Parathyroid adenoma (tissue), 2 donors: ENCODE measurements around the gene ST3GAL4.

Source experiments
- H2AFZ ChIP-seq: fragments of 300-600 bp; sonication (generic); one replicate; pipeline ENCODE4 v1.7.0; 2017; ENCODE audit warnings: antibody characterized with exemption, mild to moderate bottlenecking
- H3K27ac ChIP-seq: fragments of 300-600 bp; sonication (generic); one replicate; pipeline ENCODE4 v1.7.0; 2017
- H3K27me3 ChIP-seq: fragments of 300-600 bp; sonication (generic); one replicate; pipeline ENCODE4 v1.7.0; 2017; ENCODE audit warnings: low read length; ENCODE audit not compliant: control insufficient read depth, insufficient read depth
- H3K36me3 ChIP-seq: fragments of 300-600 bp; sonication (generic); one replicate; pipeline ENCODE4 v1.7.0; 2017; ENCODE audit warnings: low read length; ENCODE audit not compliant: control insufficient read depth, insufficient read depth
- H3K4me1 ChIP-seq: fragments of 300-600 bp; sonication (generic); one replicate; pipeline ENCODE4 v1.7.0; 2017; ENCODE audit warnings: control low read depth
- H3K4me2 ChIP-seq: fragments of 300-600 bp; sonication (generic); one replicate; pipeline ENCODE4 v1.7.0; 2017; ENCODE audit warnings: low read length
- H3K4me3 ChIP-seq: fragments of 300-600 bp; sonication (generic); one replicate; pipeline ENCODE4 v1.7.0; 2017; ENCODE audit warnings: low read depth, low read length
- H3K79me2 ChIP-seq: fragments of 300-600 bp; sonication (generic); one replicate; pipeline ENCODE4 v1.7.0; 2017; ENCODE audit warnings: control low read depth
- H3K9ac ChIP-seq: fragments of 300-600 bp; sonication (generic); one replicate; pipeline ENCODE4 v1.7.0; 2017; ENCODE audit warnings: mild to moderate bottlenecking
- H3K9me3 ChIP-seq: fragments of 300-600 bp; sonication (generic); one replicate; pipeline ENCODE4 v1.7.0; 2017; ENCODE audit warnings: low read length; ENCODE audit not compliant: control insufficient read depth
- TF ChIP-seq, protein P1 (sequence below): fragments of 300-600 bp; sonication (generic); IDR thresholded peaks from one replicate; pipeline ENCODE4 v1.7.0; 2017; ENCODE audit warnings: antibody characterized with exemption, mild to moderate bottlenecking
- donor health status: primary hyperparathyroidism.

The ST3GAL4 gene

DNA sequence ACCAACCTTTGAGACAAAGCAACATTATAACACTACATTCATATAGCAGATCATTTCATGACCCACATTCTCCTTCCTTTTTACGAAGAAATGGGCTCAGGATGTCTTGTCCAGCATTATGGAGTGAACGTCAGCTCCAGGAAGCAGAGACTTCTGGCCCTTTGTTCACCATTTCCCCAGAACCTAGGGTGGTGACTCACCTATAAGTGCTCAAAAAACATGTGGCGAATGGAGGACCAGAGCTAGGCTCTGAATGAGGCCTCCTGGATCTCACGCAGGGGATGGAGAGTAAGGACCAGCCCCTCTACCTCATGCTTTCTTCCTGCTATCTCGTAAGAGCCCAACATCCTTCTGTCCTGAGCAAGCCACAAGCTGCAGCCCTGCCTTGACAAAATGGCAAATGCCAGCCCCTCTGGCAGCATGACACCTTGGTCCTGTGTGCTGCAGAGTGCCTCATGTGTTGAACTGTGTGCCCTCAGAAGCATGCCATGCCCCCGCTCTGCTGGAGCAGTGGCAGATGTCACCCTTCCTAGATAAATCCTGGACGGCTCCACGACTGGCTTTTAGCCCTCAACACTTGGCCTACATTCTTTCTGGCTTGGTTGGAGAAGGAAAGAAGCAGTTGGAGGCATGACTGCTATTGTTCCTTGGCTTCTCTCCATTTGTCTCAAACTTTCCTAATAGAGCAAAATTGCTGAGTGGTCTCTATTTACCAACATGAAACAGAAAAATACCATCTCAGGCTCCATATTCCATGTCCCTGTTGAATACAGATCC lies 6.5 kb upstream of the ST3GAL4 start:
- Histone ChIP-seq H3K4me2 (no peak overlapping the region), H3K27ac (no peak overlapping the region), H3K4me1 (no peaks in the 10 kb centered on the region), H3K9me3 (no peaks in the 10 kb centered on the region), H3K79me2 (no peaks in the 10 kb centered on the region), H3K4me3 (no peak overlapping the region), H3K9ac (no peak overlapping the region), H3K27me3 (no peaks in the 10 kb centered on the region), H2AFZ (no peak overlapping the region), H3K36me3 (no peaks in the 10 kb centered on the region)
- TF ChIP-seq, protein P1, sequence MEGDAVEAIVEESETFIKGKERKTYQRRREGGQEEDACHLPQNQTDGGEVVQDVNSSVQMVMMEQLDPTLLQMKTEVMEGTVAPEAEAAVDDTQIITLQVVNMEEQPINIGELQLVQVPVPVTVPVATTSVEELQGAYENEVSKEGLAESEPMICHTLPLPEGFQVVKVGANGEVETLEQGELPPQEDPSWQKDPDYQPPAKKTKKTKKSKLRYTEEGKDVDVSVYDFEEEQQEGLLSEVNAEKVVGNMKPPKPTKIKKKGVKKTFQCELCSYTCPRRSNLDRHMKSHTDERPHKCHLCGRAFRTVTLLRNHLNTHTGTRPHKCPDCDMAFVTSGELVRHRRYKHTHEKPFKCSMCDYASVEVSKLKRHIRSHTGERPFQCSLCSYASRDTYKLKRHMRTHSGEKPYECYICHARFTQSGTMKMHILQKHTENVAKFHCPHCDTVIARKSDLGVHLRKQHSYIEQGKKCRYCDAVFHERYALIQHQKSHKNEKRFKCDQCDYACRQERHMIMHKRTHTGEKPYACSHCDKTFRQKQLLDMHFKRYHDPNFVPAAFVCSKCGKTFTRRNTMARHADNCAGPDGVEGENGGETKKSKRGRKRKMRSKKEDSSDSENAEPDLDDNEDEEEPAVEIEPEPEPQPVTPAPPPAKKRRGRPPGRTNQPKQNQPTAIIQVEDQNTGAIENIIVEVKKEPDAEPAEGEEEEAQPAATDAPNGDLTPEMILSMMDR = no peak

DNA sequence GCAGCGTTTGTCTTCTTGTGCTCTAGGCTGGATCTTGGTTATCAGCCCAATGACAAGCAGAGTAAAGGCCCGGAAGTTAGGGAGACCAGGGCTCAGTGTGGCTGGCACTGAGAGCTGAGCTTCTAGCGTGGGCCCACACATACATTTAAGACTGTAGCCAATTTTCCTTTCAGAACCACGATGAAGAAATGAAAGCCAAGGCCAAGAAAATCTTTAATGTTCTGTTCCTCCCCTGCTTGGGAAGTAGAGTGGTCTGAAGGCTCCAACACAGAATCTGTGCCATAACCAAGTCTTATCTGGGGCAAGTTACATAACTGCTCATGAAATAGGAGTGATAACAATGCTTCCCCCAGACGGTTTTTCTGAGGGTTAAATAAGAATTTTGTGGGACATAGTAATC lies 4.7 kb upstream of the ST3GAL4 start:
- Histone ChIP-seq H3K9me3 (no peaks in the 10 kb centered on the region), H3K79me2 (no peaks in the 10 kb centered on the region), H3K4me2 (no peak overlapping the region), H3K36me3 (no peaks in the 10 kb centered on the region), H3K27me3 (no peaks in the 10 kb centered on the region), H3K27ac (no peak overlapping the region), H3K4me1 (no peaks in the 10 kb centered on the region), H3K4me3 (no peak overlapping the region), H3K9ac (no peak overlapping the region), H2AFZ (no peak overlapping the region)
- TF ChIP-seq, protein P1 = no peak

DNA sequence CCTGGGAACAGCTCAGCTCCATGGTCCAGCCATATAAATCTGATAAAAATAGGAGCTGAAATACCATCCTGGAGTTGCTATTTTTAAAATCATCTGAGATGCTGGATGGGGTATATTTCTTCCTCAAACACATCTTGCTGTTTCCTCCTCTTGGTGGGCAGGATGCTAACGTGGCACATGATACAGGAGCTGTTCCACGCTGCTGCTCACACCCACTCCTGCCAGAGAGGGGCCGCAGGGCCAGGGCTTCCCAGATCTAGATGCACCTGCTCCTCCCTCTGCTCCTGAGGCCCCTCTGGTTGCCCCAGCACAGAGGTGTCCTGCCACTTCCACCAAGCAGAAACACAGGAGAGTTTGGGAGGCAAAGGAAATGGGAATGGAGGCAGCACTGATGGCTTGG lies 3.3 kb upstream of the ST3GAL4 start:
- Histone ChIP-seq H3K27ac (no peak overlapping the region), H3K4me2 (no peak overlapping the region), H3K27me3 (no peaks in the 10 kb centered on the region), H3K9ac (no peak overlapping the region), H3K36me3 (no peaks in the 10 kb centered on the region), H2AFZ (no peak overlapping the region), H3K4me3 (no peak overlapping the region), H3K9me3 (no peaks in the 10 kb centered on the region), H3K79me2 (no peaks in the 10 kb centered on the region), H3K4me1 (no peaks in the 10 kb centered on the region)
- TF ChIP-seq, protein P1 = no peak

DNA sequence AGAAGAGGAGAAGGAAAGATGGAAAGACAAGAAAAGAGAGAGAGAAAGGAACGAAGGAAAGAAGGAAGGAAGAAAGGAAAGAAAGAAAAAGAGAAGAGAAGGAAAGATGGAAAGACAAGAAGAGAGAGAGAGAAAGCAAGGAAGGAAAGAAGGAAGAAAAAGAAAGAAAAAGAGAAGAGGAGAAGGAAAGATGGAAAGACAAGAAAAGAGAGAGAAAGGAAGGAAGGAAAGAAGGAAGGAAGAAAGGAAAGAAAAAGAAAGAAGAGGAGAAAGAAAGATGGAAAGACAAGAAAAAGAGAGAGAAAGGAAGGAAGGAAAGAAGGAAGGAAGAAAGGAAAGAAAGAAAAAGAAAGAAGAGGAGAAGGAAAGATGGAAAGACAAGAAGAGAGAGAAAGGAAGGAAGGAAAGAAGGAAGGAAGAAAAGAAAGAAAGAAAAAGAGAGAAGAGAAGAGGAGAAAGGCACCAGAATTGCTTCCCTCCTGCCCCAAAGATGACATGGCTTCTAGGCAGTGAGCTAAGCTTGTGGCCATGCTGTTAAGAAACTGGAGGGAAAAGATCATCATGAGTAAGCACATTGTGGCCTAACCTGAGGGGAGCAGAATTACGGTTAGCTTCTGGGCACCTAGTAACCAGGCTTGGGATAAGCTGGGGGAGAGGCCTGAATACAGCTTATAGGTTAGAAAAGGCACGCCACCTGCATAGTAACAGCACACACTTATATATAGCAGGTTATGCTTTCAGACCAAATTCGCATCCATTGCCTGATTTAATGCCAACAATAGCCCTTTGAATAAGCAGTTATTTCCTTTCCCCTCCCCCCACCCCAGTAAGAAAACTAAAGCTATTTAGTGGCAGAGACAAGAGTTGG lies 2.3 kb upstream of the ST3GAL4 start:
- no peaks in the 10 kb centered on the region for H3K4me1 ChIP-seq
- no peak overlapping the region for H3K4me3 ChIP-seq
- TF ChIP-seq, protein P1 = no peak
- H3K9ac ChIP-seq = no peak overlapping the region
- H3K9me3 ChIP-seq = no peaks in the 10 kb centered on the region
- H3K27ac ChIP-seq = no peak overlapping the region
- no peak overlapping the region for H2AFZ ChIP-seq
- no peaks in the 10 kb centered on the region for H3K27me3 ChIP-seq
- H3K79me2 ChIP-seq = no peaks in the 10 kb centered on the region
- no peaks in the 10 kb centered on the region for H3K36me3 ChIP-seq
- H3K4me2 ChIP-seq = no peak overlapping the region
